ENCODE measurements around the gene NUAK2.
A peak's percentile ranks its signal among the peaks of the same experiment; 100 is the strongest.
"Not testable (repeated sequence)": the region's sequence is repeated elsewhere in the genome, so short reads cannot be mapped to it uniquely, and the experiment has no call there.

Gene NUAK2

DNA sequence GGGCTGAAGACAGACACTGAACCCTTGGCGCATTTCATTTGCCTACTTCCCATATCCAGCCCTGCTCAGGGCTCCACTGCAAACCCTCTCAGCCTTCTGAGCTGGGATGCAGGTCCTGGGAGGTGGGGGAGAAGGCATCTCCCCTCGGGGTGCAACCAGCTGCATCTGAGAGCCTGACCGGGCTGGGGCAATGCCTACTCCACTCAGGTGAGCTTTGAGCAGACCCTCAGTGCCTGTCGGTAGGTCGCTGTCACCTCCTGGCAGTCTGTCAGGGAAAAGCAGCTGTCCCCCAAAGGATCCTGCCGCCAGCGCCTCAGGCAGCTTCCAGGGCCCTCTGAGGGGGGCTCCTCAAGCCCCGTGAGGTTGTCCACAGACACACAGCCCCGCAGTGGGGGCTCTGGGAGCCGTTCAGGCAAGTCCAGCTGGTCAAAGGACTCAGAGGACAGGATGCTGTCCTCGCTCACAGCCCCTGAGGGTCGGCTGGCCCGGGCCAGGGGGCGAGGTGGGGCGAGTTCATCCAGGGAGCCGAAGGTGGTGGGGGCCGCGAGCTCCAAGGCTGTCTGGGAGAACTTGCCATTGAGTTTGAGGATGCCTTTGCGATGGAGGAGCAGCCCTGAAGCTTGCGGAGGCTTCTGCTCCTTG lies 18.2 kb downstream of the NUAK2 start:
- no peak for DNase-seq
- in situ Hi-C loops (cut with HindIII; ENCODE audit: low pct_ligation_motif_present, low sequenced_read_pairs), result no loop called here
- Histone ChIP-seq H3K27ac (no peak overlapping the region), H3K27me3 (replicated peaks) (no peaks in the 10 kb centered on the region), H3K4me3 (ENCODE audit: low read depth, low read length) (no peak overlapping the region), H3K36me3 (replicated peaks) (peaks cover 67% of the 10 kb centered on the region)
- TF ChIP-seq CTCF (IDR thresholded peaks at IDR 0.05; ENCODE audit: low read depth, low read length, missing control alignments), result no peak

DNA sequence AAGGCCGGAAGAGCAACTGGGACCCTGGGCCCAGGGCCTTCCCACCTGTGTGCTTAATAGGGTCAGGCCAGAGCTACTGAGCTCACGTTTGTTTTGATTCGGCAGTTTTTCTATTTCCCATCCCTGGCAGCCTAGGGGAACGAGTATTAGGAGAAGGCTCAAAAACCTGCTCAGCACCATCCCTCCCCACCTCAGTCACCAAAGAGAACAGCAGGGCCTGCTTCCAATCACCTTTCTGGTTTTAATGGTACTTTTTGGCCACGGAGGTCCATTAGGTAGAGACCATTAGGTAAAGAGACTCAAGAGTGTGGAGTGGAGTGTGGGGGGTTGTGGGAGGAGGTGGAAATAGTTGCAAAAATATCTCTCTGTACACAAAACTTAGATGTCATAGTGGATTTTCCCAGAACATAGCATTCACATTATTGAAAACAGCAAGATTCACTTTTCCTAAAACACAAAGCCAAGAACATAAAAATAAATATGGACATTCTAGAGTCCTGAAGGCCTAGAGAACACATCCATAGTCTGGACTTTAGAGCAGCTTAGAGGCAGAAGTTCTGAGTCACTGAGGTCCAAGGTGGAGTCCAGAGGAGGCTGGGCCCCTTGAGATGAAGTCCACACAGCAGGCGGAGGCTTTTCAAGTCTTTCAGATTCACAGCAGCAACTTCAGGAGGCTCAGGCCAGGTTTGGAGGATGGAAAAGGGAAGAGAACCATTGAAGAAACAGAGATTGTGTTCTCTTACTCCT lies 19.5 kb downstream of the NUAK2 start:
- in situ Hi-C loops (cut with HindIII; ENCODE audit: low pct_ligation_motif_present, low sequenced_read_pairs), result no loop called here
- DNase-seq, result no peak
- Histone ChIP-seq H3K27me3 (replicated peaks) (no peaks in the 10 kb centered on the region), H3K4me3 (ENCODE audit: low read depth, low read length) (no peak overlapping the region), H3K36me3 (replicated peaks) (peaks cover 54% of the 10 kb centered on the region), H3K27ac (peak overlapping the region; percentile 95)
- no peak for TF ChIP-seq CTCF (IDR thresholded peaks at IDR 0.05; ENCODE audit: low read depth, low read length, missing control alignments)

- TF ChIP-seq CTCF (IDR thresholded peaks at IDR 0.05; ENCODE audit: low read depth, low read length, missing control alignments), result no peak
- H3K27me3 ChIP-seq (replicated peaks), result no peaks in the 10 kb centered on the region
- peak overlapping the region; percentile 95 for H3K27ac ChIP-seq
- peak overlapping the region; percentile 3 for H3K4me3 ChIP-seq (ENCODE audit: low read depth, low read length)
- in situ Hi-C loops (cut with HindIII; ENCODE audit: low pct_ligation_motif_present, low sequenced_read_pairs), result no loop called here
- peak; percentile 95 for DNase-seq
- peaks cover 47% of the 10 kb centered on the region for H3K36me3 ChIP-seq (replicated peaks)
Observed at GRCh38 chr1:205301205-205301821, 20.2 kb downstream of the NUAK2 start.

DNA sequence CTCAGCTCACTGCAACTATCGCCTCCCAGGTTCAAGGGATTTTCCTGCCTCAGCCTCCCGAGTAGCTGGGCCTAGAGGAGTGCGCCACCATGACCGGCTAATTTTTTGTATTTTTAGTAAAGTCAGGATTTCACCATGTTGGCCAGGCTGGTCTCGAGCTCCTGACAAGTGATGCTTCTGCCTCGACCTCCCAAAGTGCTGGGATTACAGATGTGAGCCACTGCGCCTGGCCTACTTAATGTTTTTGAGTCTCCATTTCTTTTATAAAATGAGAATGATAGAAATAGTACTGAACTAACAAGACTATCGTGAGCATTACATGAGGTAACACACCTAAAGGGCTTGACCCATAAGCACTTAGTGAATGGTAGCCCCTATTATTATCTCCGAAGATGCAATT lies 21.4 kb downstream of the NUAK2 start:
- no peak overlapping the region for H3K4me3 ChIP-seq (ENCODE audit: low read depth, low read length)
- in situ Hi-C loops (cut with HindIII; ENCODE audit: low pct_ligation_motif_present, low sequenced_read_pairs), result no loop called here
- no peak for DNase-seq
- H3K27ac ChIP-seq, result peak overlapping the region; percentile 95
- H3K27me3 ChIP-seq (replicated peaks), result no peaks in the 10 kb centered on the region
- H3K36me3 ChIP-seq (replicated peaks), result peaks cover 35% of the 10 kb centered on the region
- no peak for TF ChIP-seq CTCF (IDR thresholded peaks at IDR 0.05; ENCODE audit: low read depth, low read length, missing control alignments)

DNA sequence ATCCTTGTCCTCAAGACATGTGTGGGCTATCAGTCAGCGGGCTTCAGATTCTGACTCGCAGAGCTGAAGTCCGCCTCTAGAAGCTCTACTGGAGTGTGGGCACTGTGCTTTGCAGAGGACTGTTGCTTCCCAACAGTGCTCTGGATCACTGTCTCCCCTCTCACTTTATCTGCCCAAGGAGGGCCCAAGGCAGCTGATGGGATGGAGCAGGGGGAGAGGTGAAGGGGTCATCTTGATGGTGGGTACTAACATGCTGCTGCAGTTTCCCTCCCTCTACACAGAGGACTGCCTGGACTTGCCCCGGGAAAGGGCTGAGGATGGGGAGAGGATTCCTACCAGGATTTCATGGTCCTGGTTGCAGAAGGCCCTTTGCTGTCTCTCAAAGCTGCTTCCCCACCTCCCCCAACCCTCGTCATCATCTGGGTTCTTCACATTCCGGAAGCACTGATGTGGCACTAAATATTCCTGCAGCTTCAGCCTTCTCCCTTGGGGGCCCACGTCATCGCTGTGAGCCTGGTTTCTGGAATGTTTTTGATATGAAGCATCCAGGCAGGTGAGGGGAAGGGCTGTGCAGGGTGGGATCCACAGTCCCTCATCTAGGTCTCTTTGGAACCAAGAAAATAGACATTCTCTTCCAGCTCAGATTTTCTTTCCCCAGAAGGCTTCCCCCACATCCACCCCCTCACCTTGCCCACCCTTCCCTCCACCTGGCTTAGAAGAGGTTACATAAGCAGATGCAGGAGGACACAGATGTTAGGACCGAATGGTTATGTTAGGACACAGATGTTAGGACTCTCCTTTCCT lies 23.2 kb downstream of the NUAK2 start:
- Histone ChIP-seq H3K36me3 (replicated peaks) (peaks cover 18% of the 10 kb centered on the region), H3K27me3 (replicated peaks) (no peaks in the 10 kb centered on the region), H3K27ac (peak overlapping the region; percentile 95), H3K4me3 (ENCODE audit: low read depth, low read length) (no peak overlapping the region)
- in situ Hi-C loops (cut with HindIII; ENCODE audit: low pct_ligation_motif_present, low sequenced_read_pairs), result no loop called here
- TF ChIP-seq CTCF (IDR thresholded peaks at IDR 0.05; ENCODE audit: low read depth, low read length, missing control alignments), result no peak
- DNase-seq, result peak; percentile 99

DNA sequence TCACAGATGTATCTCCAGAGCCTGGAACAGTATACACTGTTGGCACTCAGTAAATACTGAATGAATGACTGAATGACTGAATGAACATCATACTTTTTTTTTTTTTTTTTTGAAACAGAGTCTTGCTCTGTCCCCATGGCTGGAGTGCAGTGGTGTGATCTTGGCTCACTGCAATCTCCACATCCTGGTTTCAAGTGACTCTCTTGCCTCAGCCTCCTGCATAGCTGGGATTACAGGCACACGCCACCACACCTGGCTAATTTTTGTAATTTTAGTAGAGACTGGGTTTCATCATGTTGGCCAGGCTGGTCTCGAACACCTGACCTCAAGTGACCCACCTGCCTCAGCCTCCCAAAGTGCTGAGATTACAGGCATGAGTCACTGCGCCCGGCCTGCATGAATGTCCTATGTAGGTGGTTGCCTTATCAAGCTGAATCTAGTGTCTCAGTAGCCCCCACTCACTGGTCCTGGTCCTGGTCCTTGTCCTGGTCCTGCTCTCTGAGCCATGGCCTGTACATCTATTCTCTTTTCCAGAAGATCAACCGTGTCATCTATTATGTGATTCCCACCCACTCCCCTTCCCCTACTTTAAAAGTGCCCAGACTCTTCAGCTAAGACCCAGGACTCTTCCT lies 23.9 kb downstream of the NUAK2 start:
- H3K4me3 ChIP-seq (ENCODE audit: low read depth, low read length); DNase-seq; in situ Hi-C loops (cut with HindIII; ENCODE audit: low pct_ligation_motif_present, low sequenced_read_pairs); H3K27me3 ChIP-seq (replicated peaks): not testable (repeated sequence)
- peak overlapping the region; percentile 95 for H3K27ac ChIP-seq
- peaks cover 10% of the 10 kb centered on the region for H3K36me3 ChIP-seq (replicated peaks)

All from brain microvascular endothelial cell (primary cell).